Activated naive CD8-positive, alpha-beta T cell treated with anti-CD3 and anti-CD28 coated beads for 36 hours (primary cell): ENCODE data around the gene HAUS8. TPM values are rescaled to one million over a fixed set of nuclear protein-coding genes. Genes with fewer than 3 reads are reported as not detected.

ENCODE experiments used
- DNase-seq: peaks from one replicate; pipeline ENCODE4 v3.0.0; 2021
- H3K27ac Mint-ChIP-seq: one replicate; pipeline ENCODE4 v1.8.0; 2022; ENCODE audit warnings: mild to moderate bottlenecking, moderate library complexity, mixed read lengths
- H3K27me3 Mint-ChIP-seq: one replicate; pipeline ENCODE4 v1.8.0; 2022; ENCODE audit warnings: mild to moderate bottlenecking, mixed read lengths
- H3K36me3 Mint-ChIP-seq: one replicate; pipeline ENCODE4 v1.8.0; 2021; ENCODE audit warnings: mild to moderate bottlenecking, mixed read lengths
- H3K4me1 Mint-ChIP-seq: one replicate; pipeline ENCODE4 v1.8.0; 2021; ENCODE audit warnings: mixed read lengths
- H3K4me3 Mint-ChIP-seq: one replicate; pipeline ENCODE4 v1.8.0; 2022; ENCODE audit warnings: mild to moderate bottlenecking, moderate library complexity, mixed read lengths
- H3K9me3 Mint-ChIP-seq: one replicate; pipeline ENCODE4 v1.8.0; 2022; ENCODE audit warnings: mixed read lengths
- total RNA-seq, 2 experiments: library from RNA; stranded (reverse); gene quantifications; one replicate each; pipeline ENCODE4 v1.2.3, GENCODE V29; 2021

The HAUS8 gene
- 10 to 100 TPM; 43.1 to 46.0 TPM for total RNA-seq

GRCh38 chr19:17075035-17075863 lies at the start of gene HAUS8, which contains the start of gene MYO9B:
HAUS8 (minus strand) TSS chr19:17075452; CDS start chr19:17075422, 30 bp downstream.
MYO9B (plus strand) TSS chr19:17075777; CDS start chr19:17101718, 25,941 bp downstream.
- Mint-ChIP-seq H3K27me3 (no peaks in the 10 kb centered on the region), H3K4me1 (peaks cover 54% of the 10 kb centered on the region), H3K27ac (peak within 1 kb of the TSS; percentile 98), H3K36me3 (peaks cover 26% of the 10 kb centered on the region), H3K9me3 (no peaks in the 10 kb centered on the region), H3K4me3 (peak within 1 kb of the TSS; percentile 99)
- peak; percentile 100 for DNase-seq

- Mint-ChIP-seq H3K9me3 (no peaks in the 10 kb centered on the region), H3K27ac (peak overlapping the region; percentile 97), H3K36me3 (peaks cover 31% of the 10 kb centered on the region), H3K4me1 (peaks cover 41% of the 10 kb centered on the region), H3K27me3 (no peaks in the 10 kb centered on the region), H3K4me3 (no peak overlapping the region)
- DNase-seq = no peak
Measured at GRCh38 chr19:17124025-17124424, 48.8 kb upstream of the HAUS8 start.

DNA sequence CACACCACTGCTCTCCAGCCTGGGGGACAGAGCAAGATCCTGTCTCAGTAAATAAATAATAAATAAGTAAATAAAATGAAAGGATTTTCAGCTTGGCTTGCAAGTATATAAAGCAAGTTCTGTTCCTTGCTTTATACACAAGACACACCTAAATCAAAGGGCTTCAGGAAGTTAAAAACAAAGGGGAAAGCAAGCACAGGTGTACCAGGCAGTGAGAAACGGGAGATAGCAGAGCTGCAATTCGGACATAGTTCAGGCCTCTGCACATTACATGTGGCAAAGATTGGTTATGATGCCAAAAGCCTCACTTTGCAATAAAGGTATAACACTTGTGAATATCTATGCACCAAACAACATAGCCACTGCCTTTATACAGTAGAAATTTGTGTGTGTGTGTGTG lies 47.8 kb upstream of the HAUS8 start:
- no peaks in the 10 kb centered on the region for H3K9me3 Mint-ChIP-seq
- H3K4me3 Mint-ChIP-seq = no peak overlapping the region
- no peaks in the 10 kb centered on the region for H3K27me3 Mint-ChIP-seq
- no peak for DNase-seq
- peaks cover 32% of the 10 kb centered on the region for H3K36me3 Mint-ChIP-seq
- H3K4me1 Mint-ChIP-seq = peaks cover 39% of the 10 kb centered on the region
- no peak overlapping the region for H3K27ac Mint-ChIP-seq

DNA sequence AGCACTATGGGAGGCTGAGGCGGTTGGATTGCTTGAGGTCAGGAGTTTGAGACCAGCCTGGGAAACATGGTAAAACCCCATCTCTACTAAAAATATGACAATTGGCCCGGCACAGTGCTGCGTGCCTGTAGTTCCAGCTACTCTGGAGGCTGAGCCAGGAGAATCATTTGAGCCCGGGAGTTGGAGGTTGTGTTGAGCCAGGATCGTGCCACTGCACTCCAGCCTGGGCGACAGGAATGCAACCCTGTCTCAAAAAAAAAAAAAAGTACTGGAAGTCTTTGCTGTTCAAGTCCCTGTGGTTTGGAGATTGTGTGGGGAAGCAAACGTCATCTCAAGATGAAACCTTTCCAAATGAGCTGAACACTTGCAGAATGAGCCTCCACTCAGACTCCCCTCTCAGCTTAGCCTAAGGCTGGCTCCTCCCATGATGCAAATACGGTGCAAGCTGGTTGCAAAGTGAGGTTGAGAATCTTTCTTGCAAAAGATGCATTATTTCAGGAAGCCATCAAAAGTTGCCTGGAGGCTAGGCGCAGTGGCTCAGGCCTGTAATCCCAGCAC lies 46.6 kb upstream of the HAUS8 start:
- H3K27me3 Mint-ChIP-seq = no peaks in the 10 kb centered on the region
- DNase-seq = no peak
- peaks cover 23% of the 10 kb centered on the region for H3K36me3 Mint-ChIP-seq
- H3K4me1 Mint-ChIP-seq = peaks cover 31% of the 10 kb centered on the region
- no peak overlapping the region for H3K4me3 Mint-ChIP-seq
- no peaks in the 10 kb centered on the region for H3K9me3 Mint-ChIP-seq
- no peak overlapping the region for H3K27ac Mint-ChIP-seq

- H3K4me1 Mint-ChIP-seq = peaks cover 9% of the 10 kb centered on the region
- no peaks in the 10 kb centered on the region for H3K9me3 Mint-ChIP-seq
- H3K36me3 Mint-ChIP-seq = peaks cover 22% of the 10 kb centered on the region
- no peak overlapping the region for H3K27ac Mint-ChIP-seq
- H3K4me3 Mint-ChIP-seq = no peak overlapping the region
- H3K27me3 Mint-ChIP-seq = no peaks in the 10 kb centered on the region
- DNase-seq = no peak
Measured at GRCh38 chr19:17118957-17119356, 43.7 kb upstream of the HAUS8 start.

GRCh38 chr19:17116996-17117702 lies 41.9 kb upstream of the HAUS8 start:
- Mint-ChIP-seq H3K36me3 (peaks cover 10% of the 10 kb centered on the region), H3K9me3 (no peaks in the 10 kb centered on the region), H3K4me3 (no peak overlapping the region), H3K4me1 (peaks cover 9% of the 10 kb centered on the region), H3K27me3 (no peaks in the 10 kb centered on the region), H3K27ac (no peak overlapping the region)
- DNase-seq = no peak

DNA sequence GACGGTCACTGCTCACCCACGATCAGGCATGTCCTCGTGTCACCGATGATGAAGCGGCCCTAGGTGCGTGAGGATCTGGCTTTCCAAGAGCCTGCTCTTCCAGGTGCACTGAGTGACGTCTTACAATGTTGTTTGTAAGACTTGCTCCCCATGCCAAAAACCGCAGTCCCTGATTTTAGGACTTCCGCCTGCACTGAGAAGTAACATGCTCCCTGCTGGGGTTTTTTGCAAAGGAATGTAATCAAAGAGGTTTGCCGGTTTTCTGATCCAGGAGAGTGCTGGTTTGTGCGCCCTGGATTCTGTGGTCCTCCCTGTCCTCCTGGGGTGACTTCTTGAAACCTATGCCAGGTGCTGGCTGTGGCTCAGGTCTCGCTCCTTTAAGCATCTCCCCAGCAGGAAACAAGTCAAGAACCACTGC lies 39.2 kb upstream of the HAUS8 start:
- Mint-ChIP-seq H3K36me3 (peaks cover 19% of the 10 kb centered on the region), H3K9me3 (no peaks in the 10 kb centered on the region), H3K27me3 (no peaks in the 10 kb centered on the region), H3K4me1 (peaks cover 15% of the 10 kb centered on the region), H3K27ac (no peak overlapping the region), H3K4me3 (no peak overlapping the region)
- DNase-seq = no peak

- DNase-seq = no peak
- no peak overlapping the region for H3K27ac Mint-ChIP-seq
- H3K9me3 Mint-ChIP-seq = no peaks in the 10 kb centered on the region
- peaks cover 14% of the 10 kb centered on the region for H3K36me3 Mint-ChIP-seq
- no peaks in the 10 kb centered on the region for H3K27me3 Mint-ChIP-seq
- H3K4me3 Mint-ChIP-seq = no peak overlapping the region
- peaks cover 21% of the 10 kb centered on the region for H3K4me1 Mint-ChIP-seq
Measured at GRCh38 chr19:17113127-17113785, 38.0 kb upstream of the HAUS8 start.

DNA sequence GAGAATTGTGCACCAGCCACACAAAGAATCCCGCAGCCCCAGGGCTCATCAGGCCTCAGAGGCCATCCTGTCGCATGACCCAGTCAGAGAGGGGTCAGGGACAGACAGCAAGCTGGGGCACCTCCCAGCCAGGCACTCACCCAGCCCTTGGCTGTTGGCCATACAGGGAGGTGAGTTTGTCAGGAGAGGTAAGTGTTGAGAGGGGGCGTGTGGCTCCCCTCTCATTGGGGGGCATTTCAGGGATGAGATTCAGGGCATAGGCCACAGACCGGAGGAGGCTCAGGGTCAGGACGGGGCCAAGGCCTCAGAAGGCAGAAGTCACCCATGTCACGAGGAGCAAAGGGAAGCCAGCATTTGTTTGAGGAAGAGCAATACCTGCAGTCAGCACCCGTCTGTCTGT lies 37.4 kb upstream of the HAUS8 start:
- no peaks in the 10 kb centered on the region for H3K9me3 Mint-ChIP-seq
- DNase-seq = no peak
- H3K4me3 Mint-ChIP-seq = no peak overlapping the region
- H3K36me3 Mint-ChIP-seq = peaks cover 17% of the 10 kb centered on the region
- H3K27me3 Mint-ChIP-seq = no peaks in the 10 kb centered on the region
- H3K4me1 Mint-ChIP-seq = peaks cover 23% of the 10 kb centered on the region
- H3K27ac Mint-ChIP-seq = no peak overlapping the region

DNA sequence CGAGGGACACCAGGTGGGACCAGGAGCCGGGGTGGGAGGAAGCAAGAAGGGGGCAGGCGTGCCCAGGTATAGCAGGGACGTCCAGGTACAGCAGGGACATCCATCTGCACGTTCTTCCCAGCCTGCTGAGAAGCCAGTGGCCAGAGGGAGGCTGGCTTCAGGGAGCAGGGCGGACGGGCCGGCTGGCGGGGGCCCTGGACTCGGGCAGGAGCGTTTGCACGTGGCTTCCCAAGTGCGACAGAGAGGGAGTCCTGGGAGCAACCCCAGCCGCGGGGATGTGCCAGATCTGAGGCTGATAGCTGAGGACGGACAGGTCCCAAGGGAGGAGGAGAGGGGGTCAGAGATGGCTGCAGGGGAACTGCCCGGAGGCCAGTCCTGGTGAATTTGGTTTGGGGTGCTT lies 37.0 kb upstream of the HAUS8 start:
- Mint-ChIP-seq H3K9me3 (no peaks in the 10 kb centered on the region), H3K27me3 (no peaks in the 10 kb centered on the region), H3K4me1 (peaks cover 25% of the 10 kb centered on the region), H3K36me3 (peaks cover 19% of the 10 kb centered on the region), H3K27ac (peak overlapping the region; percentile 54), H3K4me3 (no peak overlapping the region)
- DNase-seq = no peak

- Mint-ChIP-seq H3K27me3 (no peaks in the 10 kb centered on the region), H3K4me3 (no peak overlapping the region), H3K4me1 (peaks cover 25% of the 10 kb centered on the region), H3K36me3 (peaks cover 19% of the 10 kb centered on the region), H3K9me3 (no peaks in the 10 kb centered on the region), H3K27ac (no peak overlapping the region)
- no peak for DNase-seq
Measured at GRCh38 chr19:17111766-17112165, 36.5 kb upstream of the HAUS8 start.

DNA sequence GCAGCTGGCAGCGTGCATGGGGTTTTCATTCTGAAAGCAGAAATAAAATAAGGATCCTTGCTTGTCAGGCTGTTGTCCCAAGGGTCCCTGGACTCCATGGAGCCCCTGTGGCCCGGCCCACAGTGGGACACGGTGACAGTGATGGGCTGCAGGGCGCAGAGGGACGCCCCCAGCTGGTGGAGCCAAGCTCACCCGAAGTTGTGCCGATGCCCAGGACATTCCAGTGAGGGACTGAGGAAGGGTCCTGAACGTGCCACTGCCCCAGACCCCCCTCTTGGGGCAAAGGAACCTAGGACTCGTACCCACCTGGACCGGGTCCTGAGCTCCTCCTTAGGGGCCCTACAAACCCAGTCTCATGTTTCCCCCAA lies 35.3 kb upstream of the HAUS8 start:
- no peaks in the 10 kb centered on the region for H3K9me3 Mint-ChIP-seq
- DNase-seq = no peak
- peaks cover 18% of the 10 kb centered on the region for H3K36me3 Mint-ChIP-seq
- H3K4me1 Mint-ChIP-seq = peaks cover 28% of the 10 kb centered on the region
- H3K27me3 Mint-ChIP-seq = no peaks in the 10 kb centered on the region
- no peak overlapping the region for H3K27ac Mint-ChIP-seq
- H3K4me3 Mint-ChIP-seq = no peak overlapping the region

GRCh38 chr19:17109962-17110598 lies 34.8 kb upstream of the HAUS8 start:
- H3K27ac Mint-ChIP-seq = peak overlapping the region; percentile 71
- peaks cover 28% of the 10 kb centered on the region for H3K4me1 Mint-ChIP-seq
- no peaks in the 10 kb centered on the region for H3K9me3 Mint-ChIP-seq
- H3K27me3 Mint-ChIP-seq = no peaks in the 10 kb centered on the region
- H3K4me3 Mint-ChIP-seq = no peak overlapping the region
- DNase-seq = peak; percentile 47
- H3K36me3 Mint-ChIP-seq = peaks cover 18% of the 10 kb centered on the region

- Mint-ChIP-seq H3K36me3 (peaks cover 17% of the 10 kb centered on the region), H3K27ac (no peak overlapping the region), H3K4me1 (peaks cover 31% of the 10 kb centered on the region), H3K9me3 (no peaks in the 10 kb centered on the region), H3K4me3 (no peak overlapping the region), H3K27me3 (no peaks in the 10 kb centered on the region)
- DNase-seq = no peak
Measured at GRCh38 chr19:17109300-17109699, 34.0 kb upstream of the HAUS8 start.

- no peaks in the 10 kb centered on the region for H3K9me3 Mint-ChIP-seq
- H3K27me3 Mint-ChIP-seq = no peaks in the 10 kb centered on the region
- DNase-seq = no peak
- H3K27ac Mint-ChIP-seq = peak overlapping the region; percentile 42
- H3K36me3 Mint-ChIP-seq = peaks cover 16% of the 10 kb centered on the region
- peaks cover 31% of the 10 kb centered on the region for H3K4me1 Mint-ChIP-seq
- H3K4me3 Mint-ChIP-seq = no peak overlapping the region
Measured at GRCh38 chr19:17108453-17108784, 33.2 kb upstream of the HAUS8 start.
